ENCODE measurements around the gene KLC1. TPM values are rescaled to one million over a fixed set of nuclear protein-coding genes. Genes with fewer than 3 reads are reported as not detected.

Gene KLC1
- total and polyA plus RNA-seq, 2 of the 13 experiments (the other 11 are each of a cell fraction or from before 2014, with no cell fraction given), result 53.2 to 63.5 TPM

DNA sequence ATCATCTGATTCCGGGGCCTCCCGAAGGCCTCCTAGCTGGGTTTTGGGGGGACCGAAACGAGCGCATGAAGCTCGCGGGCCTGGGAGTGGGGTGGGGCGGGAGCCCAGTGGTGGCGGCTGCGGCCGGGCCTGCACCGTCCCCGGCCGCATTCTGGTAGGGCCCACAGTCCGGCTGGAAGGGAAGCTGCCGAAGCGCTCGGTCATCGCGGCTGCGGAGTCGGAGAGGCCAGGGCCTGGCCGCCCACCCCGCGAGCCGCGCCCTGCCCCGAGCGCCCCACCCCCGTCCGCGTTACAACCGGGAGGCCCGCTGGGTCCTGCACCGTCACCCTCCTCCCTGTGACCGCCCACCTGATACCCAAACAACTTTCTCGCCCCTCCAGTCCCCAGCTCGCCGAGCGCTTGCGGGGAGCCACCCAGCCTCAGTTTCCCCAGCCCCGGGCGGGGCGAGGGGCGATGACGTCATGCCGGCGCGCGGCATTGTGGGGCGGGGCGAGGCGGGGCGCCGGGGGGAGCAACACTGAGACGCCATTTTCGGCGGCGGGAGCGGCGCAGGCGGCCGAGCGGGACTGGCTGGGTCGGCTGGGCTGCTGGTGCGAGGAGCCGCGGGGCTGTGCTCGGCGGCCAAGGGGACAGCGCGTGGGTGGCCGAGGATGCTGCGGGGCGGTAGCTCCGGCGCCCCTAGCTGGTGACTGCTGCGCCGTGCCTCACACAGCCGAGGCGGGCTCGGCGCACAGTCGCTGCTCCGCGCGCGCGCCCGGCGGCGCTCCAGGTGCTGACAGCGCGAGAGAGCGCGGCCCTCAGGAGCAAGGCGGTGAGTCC lies at the start of gene KLC1 (continued):
- TF ChIP-seq ZBTB4 (CRISPR knock-in tag; IDR thresholded peaks at IDR 0.05; ENCODE audit: borderline replicate concordance) (0 out of 2 replicates have a peak, but pooled peaks have one; percentile 40), HDAC6 (IDR thresholded peaks at IDR 0.05; ENCODE audit: low read depth, low read length) (no peak), PRDM4 (CRISPR knock-in tag; IDR thresholded peaks at IDR 0.05; ENCODE audit: borderline replicate concordance) (no peak), MEIS1 (CRISPR knock-in tag; IDR thresholded peaks at IDR 0.05; ENCODE audit: borderline replicate concordance) (peak; percentile 61; the same call in 1 of the 2 replicates), ZNF33A (CRISPR knock-in tag; IDR thresholded peaks at IDR 0.05; ENCODE audit: borderline replicate concordance) (no peak), ZC3H13 (CRISPR knock-in tag; IDR thresholded peaks at IDR 0.05) (0 out of 2 replicates have a peak, but pooled peaks have one; percentile 13), RFX5 (IDR thresholded peaks at IDR 0.05; ENCODE audit: low read depth, low read length) (no peak), FOXC1 (CRISPR knock-in tag; IDR thresholded peaks at IDR 0.05; ENCODE audit: borderline replicate concordance) (no peak), TSC22D2 (CRISPR knock-in tag; IDR thresholded peaks at IDR 0.05; ENCODE audit: borderline replicate concordance) (peak; percentile 60; the same call in 1 of the 2 replicates), FOSL1 (CRISPR knock-in tag; IDR thresholded peaks at IDR 0.05; ENCODE audit: borderline replicate concordance) (no peak), TBP (CRISPR knock-in tag; IDR thresholded peaks at IDR 0.05) (no peak), SP140L (CRISPR knock-in tag; IDR thresholded peaks at IDR 0.05; ENCODE audit: borderline replicate concordance) (no peak), SMYD3 (CRISPR knock-in tag; IDR thresholded peaks at IDR 0.05) (peak; percentile 59; the same call in 1 of the 2 replicates), ZNF746 (CRISPR knock-in tag; IDR thresholded peaks at IDR 0.05) (peak; percentile 81; the same call in 1 of the 2 replicates), ZNF160 (CRISPR knock-in tag; IDR thresholded peaks at IDR 0.05) (0 out of 2 replicates have a peak, but pooled peaks have one; percentile 27), ATM (IDR thresholded peaks at IDR 0.05; ENCODE audit: borderline replicate concordance) (no peak)
- TF ChIP-seq, protein P1, sequence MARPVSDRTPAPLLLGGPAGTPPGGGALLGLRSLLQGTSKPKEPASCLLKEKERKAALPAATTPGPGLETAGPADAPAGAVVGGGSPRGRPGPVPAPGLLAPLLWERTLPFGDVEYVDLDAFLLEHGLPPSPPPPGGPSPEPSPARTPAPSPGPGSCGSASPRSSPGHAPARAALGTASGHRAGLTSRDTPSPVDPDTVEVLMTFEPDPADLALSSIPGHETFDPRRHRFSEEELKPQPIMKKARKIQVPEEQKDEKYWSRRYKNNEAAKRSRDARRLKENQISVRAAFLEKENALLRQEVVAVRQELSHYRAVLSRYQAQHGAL (CRISPR knock-in tag; IDR thresholded peaks at IDR 0.05; ENCODE audit: not compliant biosample characterization), result peak; percentile 31
- TF ChIP-seq, protein P2, sequence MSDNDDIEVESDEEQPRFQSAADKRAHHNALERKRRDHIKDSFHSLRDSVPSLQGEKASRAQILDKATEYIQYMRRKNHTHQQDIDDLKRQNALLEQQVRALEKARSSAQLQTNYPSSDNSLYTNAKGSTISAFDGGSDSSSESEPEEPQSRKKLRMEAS (IDR thresholded peaks at IDR 0.05), result peak; percentile 62

Data from HepG2 (cell line).